Measurements from ENCODE around the gene MNDA.
"Not testable (repeated sequence)": the region's sequence is repeated elsewhere in the genome, so short reads cannot be mapped to it uniquely, and the experiment has no call there.

The MNDA gene

GRCh38 chr1:158839566-158839965 lies 8.4 kb downstream of the MNDA start:
- DNase-seq, result no peak

GRCh38 chr1:158840236-158840635 lies 9.1 kb downstream of the MNDA start:
- no peak for DNase-seq

- no peak for DNase-seq
These were observed 33.4 kb downstream of the MNDA start for GRCh38 chr1:158864595-158864994.

- DNase-seq, result not testable (repeated sequence)
These were observed 39.3 kb downstream of the MNDA start for GRCh38 chr1:158870438-158870837.

- DNase-seq, result no peak
These were observed 42.0 kb downstream of the MNDA start for GRCh38 chr1:158873141-158873540.

- no peak for DNase-seq
These were observed 62.5 kb downstream of the MNDA start for GRCh38 chr1:158893654-158894053.

GRCh38 chr1:158898722-158899121 lies 67.6 kb downstream of the MNDA start:
- no peak for DNase-seq
